HFF-Myc (cell line): ENCODE data around the gene C9orf50.
A peak's percentile ranks its signal among the peaks of the same experiment; 100 is the strongest.

Source experiments
- DNase-seq: peaks from one replicate; pipeline ENCODE4 v3.0.0-alpha.2; 2011; ENCODE audit warnings: low read depth; ENCODE audit errors: extremely low read depth
- H3K4me3 ChIP-seq: replicated peaks from 2 replicates; pipeline ENCODE4 v1.5.1; 2011; ENCODE audit warnings: low read depth, mild to moderate bottlenecking, control low read depth, low read length
- TF ChIP-seq, protein P1 (sequence below): IDR thresholded peaks from 2 replicates; pipeline ENCODE4 v1.5.1; 2012; ENCODE audit warnings: mild to moderate bottlenecking, low read depth, low read length, control low read depth; ENCODE audit errors: missing control alignments

C9orf50 gene

DNA sequence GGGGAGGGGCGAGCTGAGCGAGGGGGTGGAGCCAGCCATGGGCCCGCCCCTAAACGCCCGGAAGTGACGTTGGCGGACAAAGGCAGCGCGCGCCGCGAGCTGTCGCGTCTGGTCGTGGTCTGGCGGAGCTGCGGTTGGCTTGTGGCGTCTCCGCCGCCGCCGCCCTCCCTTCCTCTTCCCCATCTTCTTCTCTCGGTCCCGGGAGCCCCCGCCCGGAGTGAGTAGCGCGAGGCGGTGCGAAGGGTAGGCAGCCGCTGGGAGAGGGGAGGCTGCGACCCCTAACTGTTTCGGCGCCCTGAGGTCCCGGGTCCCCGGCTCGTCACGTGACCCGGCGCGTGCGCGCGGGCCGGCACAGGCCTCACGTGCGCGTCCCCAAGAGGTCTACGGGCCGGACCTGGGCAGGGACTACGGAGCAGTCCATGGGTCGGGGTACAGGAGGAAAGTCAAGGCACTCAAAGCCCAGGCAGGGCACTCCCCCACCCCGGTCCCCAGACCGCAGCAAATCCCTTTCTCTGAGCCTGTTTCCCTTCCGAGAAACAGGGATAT, 5.3 kb upstream of the C9orf50 start, which contains the start of gene NTMT1:
Gene NTMT1 (plus strand): TSS at position 85 of the 546 bp plus-strand sequence. CDS start 6,541 bp downstream, outside the sequence.
- DNase-seq = no peak
- TF ChIP-seq, protein P1, sequence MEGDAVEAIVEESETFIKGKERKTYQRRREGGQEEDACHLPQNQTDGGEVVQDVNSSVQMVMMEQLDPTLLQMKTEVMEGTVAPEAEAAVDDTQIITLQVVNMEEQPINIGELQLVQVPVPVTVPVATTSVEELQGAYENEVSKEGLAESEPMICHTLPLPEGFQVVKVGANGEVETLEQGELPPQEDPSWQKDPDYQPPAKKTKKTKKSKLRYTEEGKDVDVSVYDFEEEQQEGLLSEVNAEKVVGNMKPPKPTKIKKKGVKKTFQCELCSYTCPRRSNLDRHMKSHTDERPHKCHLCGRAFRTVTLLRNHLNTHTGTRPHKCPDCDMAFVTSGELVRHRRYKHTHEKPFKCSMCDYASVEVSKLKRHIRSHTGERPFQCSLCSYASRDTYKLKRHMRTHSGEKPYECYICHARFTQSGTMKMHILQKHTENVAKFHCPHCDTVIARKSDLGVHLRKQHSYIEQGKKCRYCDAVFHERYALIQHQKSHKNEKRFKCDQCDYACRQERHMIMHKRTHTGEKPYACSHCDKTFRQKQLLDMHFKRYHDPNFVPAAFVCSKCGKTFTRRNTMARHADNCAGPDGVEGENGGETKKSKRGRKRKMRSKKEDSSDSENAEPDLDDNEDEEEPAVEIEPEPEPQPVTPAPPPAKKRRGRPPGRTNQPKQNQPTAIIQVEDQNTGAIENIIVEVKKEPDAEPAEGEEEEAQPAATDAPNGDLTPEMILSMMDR = no peak
- H3K4me3 ChIP-seq = peak within 1 kb of the TSS; percentile 97

DNA sequence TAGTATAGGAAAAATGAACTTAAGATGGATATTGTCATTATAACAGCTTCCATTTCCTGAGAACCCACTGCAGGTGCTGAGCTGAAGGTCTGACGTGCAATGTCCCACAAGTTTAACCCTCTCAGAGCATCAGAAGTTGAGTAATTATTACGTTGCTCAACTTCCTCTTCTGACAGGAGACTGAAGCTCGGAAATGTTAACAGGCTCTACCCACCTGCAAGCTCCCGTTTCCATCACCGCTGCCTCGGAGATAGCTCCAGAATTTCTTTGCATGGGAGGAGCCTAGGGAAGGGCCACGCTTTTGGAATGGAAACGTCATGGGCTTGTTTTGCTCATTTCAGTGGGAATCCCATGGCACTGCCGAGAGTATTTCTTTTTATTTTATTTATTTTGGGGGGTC, 4.0 kb upstream of the C9orf50 start:
- TF ChIP-seq, protein P1 = no peak
- H3K4me3 ChIP-seq = no peak overlapping the region
- no peak for DNase-seq

DNA sequence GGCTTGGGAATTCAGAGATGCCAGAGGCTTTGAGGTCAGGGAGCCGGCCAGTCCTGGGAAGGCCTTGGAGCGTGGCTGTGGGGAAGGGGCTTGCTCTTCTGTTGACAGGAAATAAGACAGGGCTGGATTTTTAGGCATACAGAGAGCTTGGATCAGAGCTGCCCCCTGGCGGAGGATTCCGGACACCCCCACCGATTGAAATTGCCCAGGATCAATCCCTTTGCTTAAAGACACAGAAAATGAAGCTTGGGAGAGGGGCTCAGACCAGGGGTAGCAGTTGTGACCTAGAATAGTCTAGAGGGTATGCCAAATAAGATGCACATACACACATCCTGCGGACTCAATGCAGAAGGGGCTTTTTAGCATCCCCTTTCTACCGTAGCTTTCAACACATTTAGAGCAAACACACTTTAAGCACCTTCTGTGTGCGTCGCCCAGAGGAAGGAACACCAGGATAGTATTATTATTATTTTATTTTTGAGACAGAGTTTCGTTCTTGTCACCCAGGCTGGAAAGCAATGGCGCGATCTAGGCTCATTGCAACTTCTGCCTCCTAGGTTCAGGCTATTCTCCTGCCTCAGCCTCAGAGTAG, 3.4 kb upstream of the C9orf50 start:
- TF ChIP-seq, protein P1 = peak; percentile 91
- DNase-seq = no peak
- H3K4me3 ChIP-seq = no peak overlapping the region

DNA sequence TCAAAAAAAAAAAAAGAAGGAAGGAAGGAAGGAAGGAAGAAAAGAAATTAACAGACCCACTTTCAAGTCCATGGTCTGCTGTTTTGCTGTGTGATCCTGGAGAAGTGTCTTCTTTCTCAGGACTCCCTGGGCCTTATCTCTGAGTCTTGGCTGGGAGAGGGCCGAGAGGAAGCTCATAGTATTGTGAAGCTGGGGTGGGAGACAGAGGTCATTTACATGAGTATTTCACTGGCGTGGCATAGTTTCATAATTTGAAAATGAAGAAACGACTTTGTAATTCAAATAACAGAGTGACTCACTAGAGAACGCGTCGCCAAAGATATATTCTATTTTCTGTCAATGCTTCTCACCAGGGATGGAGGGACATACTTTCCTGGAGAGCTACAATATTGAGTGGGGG, 2.4 kb upstream of the C9orf50 start:
- no peak overlapping the region for H3K4me3 ChIP-seq
- TF ChIP-seq, protein P1 = no peak
- no peak for DNase-seq

DNA sequence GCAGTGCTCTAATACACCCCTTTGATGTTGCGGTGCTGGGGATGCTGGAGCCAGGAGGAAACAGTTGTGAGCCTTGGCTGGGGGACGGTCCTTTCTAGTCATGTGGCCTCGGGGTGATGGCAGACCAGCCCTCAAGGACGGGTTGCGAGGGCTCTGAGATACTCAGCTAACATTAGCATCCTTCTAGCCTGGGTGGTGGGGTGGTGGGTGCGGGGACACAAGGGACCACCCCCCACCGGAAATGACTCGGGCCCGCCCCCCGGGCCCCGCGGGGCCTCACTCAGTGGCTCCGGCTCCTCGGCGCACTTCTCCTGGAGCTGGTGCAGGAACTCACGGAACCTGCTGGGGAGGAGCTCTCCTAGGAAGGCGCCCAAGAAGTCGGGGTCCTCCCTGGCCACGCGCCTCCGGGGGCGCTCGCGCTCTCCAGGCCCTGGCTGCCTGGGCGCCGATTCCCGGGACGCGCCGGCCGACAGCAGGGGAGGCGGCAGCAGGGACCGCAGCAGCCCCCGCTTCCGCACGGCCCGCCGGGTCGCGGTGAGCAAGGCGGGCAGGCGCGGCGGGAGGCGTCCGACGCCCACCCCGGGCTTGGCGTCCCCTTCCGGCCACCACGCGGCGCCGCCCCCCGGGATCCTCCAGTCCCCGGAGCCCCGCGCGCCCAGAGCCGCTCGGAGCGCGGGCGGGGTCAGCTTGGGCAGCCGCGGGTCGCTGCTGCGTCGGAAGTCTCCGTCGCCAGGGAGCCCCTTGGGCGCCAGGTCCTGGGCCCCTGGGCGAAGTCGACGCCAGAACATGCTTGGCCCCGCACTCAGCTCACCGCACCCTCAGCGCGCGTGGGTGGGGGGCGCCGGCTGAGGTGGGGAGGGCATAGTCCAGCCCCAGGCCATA, 873 bp downstream of the C9orf50 start:
- DNase-seq = no peak
- TF ChIP-seq, protein P1 = peak; percentile 11
- peak overlapping the region; percentile 42 for H3K4me3 ChIP-seq

DNA sequence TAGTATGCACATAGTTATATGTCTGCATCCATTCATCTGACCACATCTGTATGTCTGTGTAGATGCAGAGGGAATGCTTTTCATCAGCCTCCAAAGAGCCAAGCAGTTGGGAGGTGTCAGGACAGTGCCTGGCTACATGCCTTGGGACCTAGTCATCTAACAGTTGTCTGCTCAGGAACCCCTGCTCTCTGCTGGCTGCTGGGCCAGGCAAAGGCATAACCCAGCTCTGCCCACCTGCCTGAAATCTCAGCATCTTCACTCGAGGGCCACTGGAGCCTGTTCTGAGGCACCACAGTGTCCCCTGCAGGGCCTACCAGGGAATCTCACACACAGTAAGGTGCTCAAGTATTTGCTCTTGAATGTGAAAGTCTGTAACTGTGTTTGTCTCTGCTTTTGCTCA, 3.7 kb downstream of the C9orf50 start:
- no peak for DNase-seq

More for the DNA sequence above, 3.7 kb downstream of the C9orf50 start:
- H3K4me3 ChIP-seq = no peak overlapping the region
- TF ChIP-seq, protein P1 = peak; percentile 70
